GM18519 (cell line): ENCODE measurements around the gene COL13A1.

ENCODE experiments used
- ATAC-seq: cut with Tn5 transposase; IDR thresholded peaks from one replicate; pipeline ENCODE4 v1.9.1; 2021; ENCODE audit warnings: mild to moderate bottlenecking, moderate library complexity; ENCODE audit not compliant: unreplicated experiment, low FRiP score

Gene COL13A1

DNA sequence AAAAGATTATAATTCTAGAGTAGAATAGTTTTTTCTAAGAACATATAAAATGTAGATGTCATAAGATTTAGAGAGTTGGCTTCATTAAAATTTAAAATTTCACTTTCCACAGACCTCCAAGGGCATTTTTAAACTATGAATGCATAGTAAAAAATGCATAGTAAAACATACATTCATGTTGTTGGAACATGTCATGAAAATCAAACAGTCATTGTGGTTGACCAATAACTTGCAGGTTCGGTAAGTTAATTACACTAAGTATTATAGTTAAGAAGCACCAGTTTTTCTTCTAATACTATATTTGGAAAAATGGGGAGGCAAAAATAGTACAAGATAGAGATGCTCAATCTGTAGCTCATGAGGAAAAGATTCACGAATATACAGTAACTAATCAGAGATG lies 189.4 kb downstream of the COL13A1 start:
- ATAC-seq: no peak

- no peak for ATAC-seq
These were observed 192.6 kb downstream of the COL13A1 start for GRCh38 chr10:69994262-69994661.

- no peak for ATAC-seq
These were observed 194.9 kb downstream of the COL13A1 start for GRCh38 chr10:69996611-69997010.

- ATAC-seq: no peak
These were observed 198.6 kb downstream of the COL13A1 start for GRCh38 chr10:70000262-70000661.

GRCh38 chr10:70007116-70007820 lies 205.6 kb downstream of the COL13A1 start:
- ATAC-seq: no peak
